Measurements from ENCODE around the gene STX1B.
"Not testable (repeated sequence)": the region's sequence is repeated elsewhere in the genome, so short reads cannot be mapped to it uniquely, and the experiment has no call there.

- not testable (repeated sequence) for TF ChIP-seq POLR2A (IDR thresholded peaks at IDR 0.05); CTCF (IDR thresholded peaks at IDR 0.05 in 8 of 11, conservative IDR thresholded peaks at IDR 0.05 in 3 of 11); POLR2AphosphoS5 (IDR thresholded peaks at IDR 0.05)
These were observed 2.9 kb upstream of the STX1B start for GRCh38 chr16:31013292-31013691.
